SIG-M5 treated with dmso at 0.1 percent for 504 hours (cell line): ENCODE measurements around the gene PGBD5.

Source experiments
- DNase-seq: peaks from one replicate; lab custom pipeline; 2025; ENCODE audit not compliant: unreplicated experiment; lab: John Stamatoyannopoulos, UW

Gene PGBD5

DNA sequence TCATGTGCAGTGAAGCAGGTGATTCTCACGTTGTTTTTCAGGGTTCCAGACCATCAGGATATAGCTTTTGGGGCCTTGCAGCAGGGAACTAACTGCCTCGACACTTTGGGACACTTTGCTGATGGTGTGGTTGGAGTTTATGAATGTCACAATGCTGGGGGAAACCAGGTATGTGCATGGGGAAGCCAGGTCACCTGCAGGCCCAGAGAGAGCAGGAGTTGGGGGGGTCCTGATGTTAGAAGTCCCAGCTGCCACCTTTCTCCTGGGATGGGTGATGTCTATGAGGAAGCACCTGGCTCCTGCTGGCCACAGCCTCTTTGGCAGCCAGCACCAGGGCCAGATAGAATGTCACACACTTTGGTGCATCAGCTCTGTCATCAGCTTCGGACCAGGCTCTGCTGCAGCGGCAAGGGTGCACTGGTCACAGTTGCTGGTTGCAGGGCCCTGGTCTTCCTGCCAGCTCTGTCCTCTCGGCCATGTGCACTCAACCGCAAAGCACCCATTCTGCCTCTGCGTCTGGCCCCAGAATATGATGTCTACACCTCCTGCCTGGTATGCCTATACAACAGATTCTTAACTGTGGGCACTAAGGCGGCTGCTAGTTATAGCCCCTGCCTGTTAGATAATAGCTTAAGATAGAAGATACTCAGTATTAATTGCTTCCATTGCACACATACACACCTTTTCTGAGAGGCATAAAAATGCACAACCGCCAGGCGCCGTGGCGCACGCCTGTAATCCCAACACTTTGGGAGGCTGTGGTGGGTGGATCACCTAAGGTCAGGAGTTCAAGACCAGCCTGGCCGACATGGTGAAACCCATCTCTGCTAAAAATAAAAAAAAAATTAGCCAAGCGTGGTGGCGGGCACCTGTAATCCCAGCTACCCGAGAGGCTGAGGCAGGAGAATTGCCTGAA, 160.7 kb downstream of the PGBD5 start:
- no peak for DNase-seq
